GM19351 (cell line): ENCODE measurements around the gene NAA16.
A peak's percentile ranks its signal among the peaks of the same experiment; 100 is the strongest.
"Not testable (repeated sequence)": the region's sequence is repeated elsewhere in the genome, so short reads cannot be mapped to it uniquely, and the experiment has no call there.

Source experiments
- ATAC-seq: cut with Tn5 transposase; IDR thresholded peaks from one replicate; pipeline ENCODE4 v1.9.1; 2021; ENCODE audit warnings: mild to moderate bottlenecking, moderate library complexity; ENCODE audit not compliant: unreplicated experiment

Gene NAA16

GRCh38 chr13:41352935-41353840 lies 42.1 kb downstream of the NAA16 start:
- peak; percentile 51 for ATAC-seq

GRCh38 chr13:41354416-41354815 lies 43.3 kb downstream of the NAA16 start:
- no peak for ATAC-seq

- not testable (repeated sequence) for ATAC-seq
Observed at GRCh38 chr13:41356385-41356648, 45.2 kb downstream of the NAA16 start.

- no peak for ATAC-seq
Observed at GRCh38 chr13:41356786-41357185, 45.7 kb downstream of the NAA16 start.

- no peak for ATAC-seq
Observed at GRCh38 chr13:41361491-41361890, 50.4 kb downstream of the NAA16 start.

- ATAC-seq, result no peak
Observed at GRCh38 chr13:41364043-41364442, 53.0 kb downstream of the NAA16 start.

- ATAC-seq, result no peak
Observed at GRCh38 chr13:41365631-41366030, 54.6 kb downstream of the NAA16 start.

GRCh38 chr13:41370736-41371135 lies 59.7 kb downstream of the NAA16 start:
- ATAC-seq, result no peak

GRCh38 chr13:41377446-41377845 lies 66.4 kb downstream of the NAA16 start:
- ATAC-seq, result no peak

GRCh38 chr13:41382431-41382830 lies 71.4 kb downstream of the NAA16 start:
- ATAC-seq, result no peak

GRCh38 chr13:41383386-41383785 lies 72.3 kb downstream of the NAA16 start:
- ATAC-seq, result no peak

- no peak for ATAC-seq
Observed at GRCh38 chr13:41384749-41385503, 73.9 kb downstream of the NAA16 start.

- no peak for ATAC-seq
Observed at GRCh38 chr13:41386211-41386610, 75.1 kb downstream of the NAA16 start.

GRCh38 chr13:41387576-41387975 lies 76.5 kb downstream of the NAA16 start:
- no peak for ATAC-seq

GRCh38 chr13:41388143-41388881 lies 77.2 kb downstream of the NAA16 start:
- ATAC-seq, result no peak

- ATAC-seq, result no peak
Observed at GRCh38 chr13:41389580-41389979, 78.5 kb downstream of the NAA16 start.

- ATAC-seq, result no peak
Observed at GRCh38 chr13:41394166-41394565, 83.1 kb downstream of the NAA16 start.

GRCh38 chr13:41398494-41399170 lies 87.6 kb downstream of the NAA16 start:
- no peak for ATAC-seq

GRCh38 chr13:41401366-41401765 lies 90.3 kb downstream of the NAA16 start:
- no peak for ATAC-seq

GRCh38 chr13:41402691-41403511 lies 91.8 kb downstream of the NAA16 start:
- ATAC-seq, result no peak
